A549 (cell line): ENCODE measurements around the gene TLR1. TPM values are rescaled to one million over a fixed set of nuclear protein-coding genes. Genes with fewer than 3 reads are reported as not detected.

ENCODE experiments used
- ATAC-seq, 2 experiments: fragments of 200-7000 bp in 1 of 2; fragments of >200 bp in 1 of 2; cut with Nextera tagmentation in 1 of 2; cut with Tn5 transposase in 1 of 2; 3 replicates each; pipeline versions ENCODE4 v1.8.0 to v1.9.1; 2018 to 2020; ENCODE audit warnings: mild to moderate bottlenecking in 1 of 2, moderate library complexity in 1 of 2
- CTCF ChIA-PET: fragments of 300-600 bp; sonication (Branson Sonifier 250); formaldehyde crosslinking; extraction: SDS; loops from one replicate; lab custom pipeline; 2021; ENCODE audit warnings: antibody characterized with exemption, inconsistent platforms; lab: Yijun Ruan, JAX
- POLR2A ChIA-PET: fragments of 350-600 bp; formaldehyde crosslinking; extraction: SDS; loops from one replicate; lab custom pipeline; 2021; ENCODE audit warnings: antibody characterized with exemption, inconsistent platforms; lab: Yijun Ruan, JAX
- DNase-seq, 2 experiments: peaks; one replicate each; pipeline versions ENCODE4 v3.0.0 to v3.0.0-alpha.2; 2011 to 2016; ENCODE audit warnings: low read depth in 1 of 2, low spot score in 1 of 2
- FAIRE-seq: peaks from 2 replicates; lab custom pipeline; 2011; peaks lifted over from hg19 to GRCh38; lab: Jason Lieb, UNC
- H3K27ac ChIP-seq, 2 experiments: fragments of >200 bp; sonication (Bioruptor Twin); formaldehyde crosslinking; 3 replicates each; pipeline ENCODE4 v1.5.1; 2016 to 2017
- H3K4me1 ChIP-seq: fragments of >200 bp; sonication (Bioruptor Twin); formaldehyde crosslinking; 3 replicates; pipeline ENCODE4 v1.6.1; 2016
- H3K4me2 ChIP-seq: fragments of >200 bp; sonication (Bioruptor Twin); formaldehyde crosslinking; 3 replicates; pipeline ENCODE4 v1.6.1; 2016
- H3K4me3 ChIP-seq: fragments of >200 bp; sonication (Bioruptor Twin); formaldehyde crosslinking; 3 replicates; pipeline ENCODE4 v1.5.1; 2016
- H3K9me3 ChIP-seq: fragments of >200 bp; sonication (Bioruptor Twin); formaldehyde crosslinking; 3 replicates; pipeline ENCODE4 v1.6.1; 2016
- CBX2 ChIP-seq: fragments of 200-600 bp; sonication (generic); IDR thresholded peaks from 2 replicates; pipeline ENCODE4 v1.6.1; 2016; ENCODE audit warnings: low read depth, mild to moderate bottlenecking, borderline replicate concordance
- CTCF ChIP-seq: fragments of >200 bp; sonication (Bioruptor Twin); formaldehyde crosslinking; IDR thresholded peaks from 3 replicates; pipeline ENCODE4 v1.5.1; 2016
- EHMT2 ChIP-seq: fragments of 200-600 bp; sonication (generic); IDR thresholded peaks from 2 replicates; pipeline ENCODE4 v1.6.1; 2016; ENCODE audit warnings: antibody characterized with exemption, low read depth, mild to moderate bottlenecking, moderate library complexity
- HDAC2 ChIP-seq: fragments of 200-600 bp; sonication (generic); IDR thresholded peaks from 2 replicates; pipeline ENCODE4 v1.6.1; 2016
- HEYL ChIP-seq: fragments of 250-450 bp; sonication (Bioruptor Pico); IDR thresholded peaks from 2 replicates; pipeline ENCODE4 v1.8.0; 2021; ENCODE audit warnings: mild to moderate bottlenecking, moderate library complexity
- HMGXB4 ChIP-seq: fragments of 250-450 bp; sonication (Bioruptor Pico); IDR thresholded peaks from 2 replicates; pipeline ENCODE4 v1.5.0; 2021; ENCODE audit warnings: mild to moderate bottlenecking, moderate library complexity, borderline replicate concordance
- HOXA7 ChIP-seq: fragments of 250-450 bp; sonication (Bioruptor Pico); IDR thresholded peaks from 2 replicates; pipeline ENCODE4 v1.5.0; 2020; ENCODE audit warnings: mild to moderate bottlenecking, moderate library complexity
- KDM1A ChIP-seq: fragments of 200-600 bp; sonication (generic); IDR thresholded peaks from 2 replicates; pipeline ENCODE4 v1.6.1; 2016; ENCODE audit warnings: low read depth, mild to moderate bottlenecking
- MAFK ChIP-seq: fragments of 450-650 bp; IDR thresholded peaks from 2 replicates; pipeline ENCODE4 v1.6.1; 2014; ENCODE audit not compliant: partially characterized antibody
- MAX ChIP-seq: IDR thresholded peaks from 2 replicates; pipeline ENCODE4 v1.6.1; 2012
- MYC ChIP-seq: IDR thresholded peaks from 2 replicates; pipeline ENCODE4 v1.6.1; 2012; ENCODE audit warnings: mild to moderate bottlenecking, inconsistent platforms, low read length, improper control_type of control experiment, borderline replicate concordance
- POLR2A ChIP-seq: IDR thresholded peaks from 2 replicates; pipeline ENCODE4 v1.6.1; 2012; ENCODE audit warnings: mild to moderate bottlenecking, low read length
- POLR2AphosphoS2 ChIP-seq: conservative IDR thresholded peaks from 2 replicates; pipeline ENCODE4 v1.6.1; 2012; ENCODE audit warnings: low read length, improper control_type of control experiment, inconsistent platforms
- RAD21 ChIP-seq, 2 experiments: fragments of >200 bp in 1 of 2; sonication (Bioruptor Twin) in 1 of 2; formaldehyde crosslinking in 1 of 2; IDR thresholded peaks in 1 of 2; conservative IDR thresholded peaks in 1 of 2; 2 replicates in 1 of 2; 3 replicates in 1 of 2; pipeline ENCODE4 v1.6.1; 2012 to 2018; ENCODE audit warnings: inconsistent platforms in 1 of 2
- RCOR1 ChIP-seq: fragments of 150-350 bp; IDR thresholded peaks from 2 replicates; pipeline ENCODE4 v1.6.1; 2014; ENCODE audit warnings: antibody characterized with exemption, low read length, low read depth
- TFCP2L1 ChIP-seq: fragments of 250-450 bp; sonication (Bioruptor Pico); IDR thresholded peaks from 2 replicates; pipeline ENCODE4 v1.5.0; 2021; ENCODE audit warnings: mild to moderate bottlenecking
- TP53 ChIP-seq: fragments of 250-450 bp; sonication (Bioruptor Pico); IDR thresholded peaks from 2 replicates; pipeline ENCODE4 v1.5.0; 2021; ENCODE audit warnings: mild to moderate bottlenecking, moderate library complexity
- USF2 ChIP-seq: fragments of 450-650 bp; IDR thresholded peaks from 2 replicates; pipeline ENCODE4 v1.6.1; 2014; ENCODE audit warnings: antibody characterized with exemption
- ZSCAN20 ChIP-seq: fragments of 250-450 bp; sonication (Bioruptor Pico); IDR thresholded peaks from 2 replicates; pipeline ENCODE4 v1.8.0; 2022; ENCODE audit warnings: mild to moderate bottlenecking, moderate library complexity
- WGBS: methylation state at CpG from one replicate; pipeline ENCODE4 v1.1.6; 2017; ENCODE audit errors: missing lambda C conversion rate; 5-methylcytosine and 5-hydroxymethylcytosine counted together
- polyA plus RNA-seq, 4 experiments: library from polyadenylated mRNA; depleted of rRNA in 3 of 4; stranded (reverse); fragments of >200 nt; fragmentation: RNase III in 1 of 4; extraction: RNeasy Plus Mini Kit Qiagen cat#74134 plus additional on column Dnase treatment in 1 of 4; gene quantifications; 2 replicates in 3 of 4; 3 replicates in 1 of 4; pipeline ENCODE4 v1.2.3, GENCODE V29; 2011 to 2017

The TLR1 gene
- polyA plus RNA-seq, 2 of the 4 experiments (the other 2 are of a cell fraction), result 0.83 to 2.6 TPM

GRCh38 chr4:38832624-38833528 is 28.3 kb upstream of the TLR1 start:
- H3K4me1 ChIP-seq, result no peaks in the 10 kb centered on the region
- TF ChIP-seq EHMT2 (no peak), ZSCAN20 (CRISPR knock-in tag) (no peak), POLR2AphosphoS2 (no peak), POLR2A (no peak), CTCF (no peak), KDM1A (no peak), MYC (no peak), TP53 (no peak), USF2 (no peak), TFCP2L1 (CRISPR knock-in tag) (no peak), RAD21 (conservative IDR thresholded peaks at IDR 0.05 in 1 of 2, IDR thresholded peaks at IDR 0.05 in 1 of 2) (no peak), HOXA7 (CRISPR knock-in tag) (no peak), RCOR1 (no peak), MAFK (no peak)
- H3K4me3 ChIP-seq, result no peak overlapping the region
- 86% methylated on average over 5 of the region's 7 CpGs for WGBS
- FAIRE-seq (no peak), DNase-seq (no peak), ATAC-seq (no peak)
- POLR2A ChIA-PET, result no interaction called here
- H3K27ac ChIP-seq, result no peak overlapping the region
- no peak overlapping the region for H3K4me2 ChIP-seq
- H3K9me3 ChIP-seq, result 0 out of 3 replicates have a peak, but pooled peaks cover 2% of the 10 kb centered on the region
- CTCF ChIA-PET, result interaction anchor here (1.2 to 2.0 kb wide), 2 partner anchors 28 to 74 kb away, joined by 3 to 5 read pairs; no protein-coding TSS in a partner anchor

- ChIA-PET POLR2A (no interaction called here), CTCF (interaction anchor here (1.2 to 2.0 kb wide), 2 partner anchors 29 to 73 kb away, joined by 3 to 5 read pairs; no protein-coding TSS in a partner anchor)
- Histone ChIP-seq H3K27ac (no peak overlapping the region), H3K4me1 (no peaks in the 10 kb centered on the region), H3K4me3 (no peak overlapping the region), H3K4me2 (no peak overlapping the region), H3K9me3 (0 out of 3 replicates have a peak, but pooled peaks cover 2% of the 10 kb centered on the region)
- TF ChIP-seq MAX, result no peak
- TF ChIP-seq HEYL, result no peak
- TF ChIP-seq CBX2, result no peak
- TF ChIP-seq HDAC2, result no peak
- no peak for TF ChIP-seq HMGXB4 (CRISPR knock-in tag)
- ATAC-seq (no peak), DNase-seq (no peak), FAIRE-seq (no peak)
- 100% methylated on average over 1 of the region's 1 CpG for WGBS
Measured at GRCh38 chr4:38832206-38832605, 27.6 kb upstream of the TLR1 start.
